Kidney epithelial cell (primary cell): ENCODE results near the gene LILRA1. TPM values are rescaled to one million over a fixed set of nuclear protein-coding genes. Genes with fewer than 3 reads are reported as not detected.

Experiments used
- DNase-seq: peaks from one replicate; pipeline ENCODE4 v3.0.0-alpha.2; 2010; ENCODE audit warnings: low read depth
- H3K27me3 ChIP-seq: 2 replicates; pipeline ENCODE4 v1.6.0; 2011; ENCODE audit warnings: low read length; ENCODE audit not compliant: control insufficient read depth, insufficient read depth
- H3K36me3 ChIP-seq: 2 replicates; pipeline ENCODE4 v1.5.1; 2011; ENCODE audit warnings: low read length; ENCODE audit not compliant: control insufficient read depth, insufficient read depth
- H3K4me3 ChIP-seq: 2 replicates; pipeline ENCODE4 v1.5.1; 2011; ENCODE audit warnings: low read depth, mild to moderate bottlenecking, control low read depth, low read length
- total RNA-seq: library from RNA; depleted of rRNA; stranded (reverse); fragments of >200 nt; gene quantifications from 2 replicates; pipeline ENCODE4 v1.2.3, GENCODE V29; 2015
- TF ChIP-seq, protein P1 (sequence below): IDR thresholded peaks from 2 replicates; pipeline ENCODE4 v1.5.1; 2011; ENCODE audit warnings: mild to moderate bottlenecking, moderate library complexity, low read length, control low read depth, inconsistent platforms; ENCODE audit not compliant: insufficient read depth, poor library complexity, severe bottlenecking

Gene LILRA1
- total RNA-seq, 1 donor from 2014 or later, result not detected

GRCh38 chr19:54600212-54600611, 6.8 kb downstream of the LILRA1 start:
- no peaks in the 10 kb centered on the region for H3K36me3 ChIP-seq
- no peak for DNase-seq
- TF ChIP-seq, protein P1, sequence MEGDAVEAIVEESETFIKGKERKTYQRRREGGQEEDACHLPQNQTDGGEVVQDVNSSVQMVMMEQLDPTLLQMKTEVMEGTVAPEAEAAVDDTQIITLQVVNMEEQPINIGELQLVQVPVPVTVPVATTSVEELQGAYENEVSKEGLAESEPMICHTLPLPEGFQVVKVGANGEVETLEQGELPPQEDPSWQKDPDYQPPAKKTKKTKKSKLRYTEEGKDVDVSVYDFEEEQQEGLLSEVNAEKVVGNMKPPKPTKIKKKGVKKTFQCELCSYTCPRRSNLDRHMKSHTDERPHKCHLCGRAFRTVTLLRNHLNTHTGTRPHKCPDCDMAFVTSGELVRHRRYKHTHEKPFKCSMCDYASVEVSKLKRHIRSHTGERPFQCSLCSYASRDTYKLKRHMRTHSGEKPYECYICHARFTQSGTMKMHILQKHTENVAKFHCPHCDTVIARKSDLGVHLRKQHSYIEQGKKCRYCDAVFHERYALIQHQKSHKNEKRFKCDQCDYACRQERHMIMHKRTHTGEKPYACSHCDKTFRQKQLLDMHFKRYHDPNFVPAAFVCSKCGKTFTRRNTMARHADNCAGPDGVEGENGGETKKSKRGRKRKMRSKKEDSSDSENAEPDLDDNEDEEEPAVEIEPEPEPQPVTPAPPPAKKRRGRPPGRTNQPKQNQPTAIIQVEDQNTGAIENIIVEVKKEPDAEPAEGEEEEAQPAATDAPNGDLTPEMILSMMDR, result no peak
- no peaks in the 10 kb centered on the region for H3K27me3 ChIP-seq
- no peak overlapping the region for H3K4me3 ChIP-seq

- TF ChIP-seq, protein P1, result no peak
- Histone ChIP-seq H3K4me3 (no peak overlapping the region), H3K36me3 (no peaks in the 10 kb centered on the region), H3K27me3 (no peaks in the 10 kb centered on the region)
- DNase-seq, result no peak
These were observed 12.8 kb downstream of the LILRA1 start for GRCh38 chr19:54606230-54606629.

DNA sequence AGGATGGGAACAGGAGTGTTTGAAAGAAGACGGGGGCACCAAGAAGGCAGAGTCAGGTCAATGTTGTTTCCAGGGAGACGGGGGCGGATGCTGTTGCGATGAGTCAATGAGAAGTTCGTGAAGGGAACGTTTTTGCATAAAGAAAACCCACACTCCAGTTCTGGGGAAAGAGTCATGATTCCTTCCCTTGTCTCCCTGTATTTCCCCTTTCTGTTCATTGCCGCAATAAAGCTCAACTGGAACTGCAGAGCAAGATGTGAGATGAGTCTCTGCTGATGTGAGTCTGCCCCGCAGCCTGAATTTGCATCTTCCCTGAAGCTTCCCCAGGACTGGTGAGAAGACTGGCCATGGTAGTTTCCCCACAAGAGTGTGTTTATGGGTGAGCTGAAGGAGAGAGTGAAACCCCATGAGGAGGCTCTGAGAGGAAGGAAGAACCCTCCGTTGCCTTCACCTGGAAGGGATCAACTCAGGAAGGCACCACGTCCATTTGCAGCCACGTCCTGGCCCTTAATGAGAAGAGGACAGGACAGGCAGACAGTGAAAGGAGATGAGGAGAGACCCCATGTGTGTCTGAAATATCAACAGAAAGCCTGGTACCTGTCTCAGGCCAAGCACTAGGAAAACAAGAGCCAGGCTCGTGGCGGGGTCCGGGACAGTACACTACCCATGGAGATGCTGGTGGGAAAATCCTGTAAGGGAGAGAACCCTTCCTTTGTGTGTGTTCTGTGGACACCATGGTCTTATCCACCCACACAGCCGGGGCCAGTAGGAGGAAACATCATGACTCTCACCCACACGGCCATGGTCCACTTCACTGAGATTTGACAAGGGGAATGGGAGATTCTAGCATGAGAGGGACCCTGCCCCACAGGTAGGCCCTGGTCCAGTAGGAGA, 13.7 kb downstream of the LILRA1 start:
- Histone ChIP-seq H3K27me3 (no peaks in the 10 kb centered on the region), H3K4me3 (no peak overlapping the region), H3K36me3 (no peaks in the 10 kb centered on the region)
- TF ChIP-seq, protein P1, result no peak
- DNase-seq, result no peak

GRCh38 chr19:54607785-54608150, 14.3 kb downstream of the LILRA1 start:
- H3K4me3 ChIP-seq, result no peak overlapping the region
- no peaks in the 10 kb centered on the region for H3K36me3 ChIP-seq
- H3K27me3 ChIP-seq, result no peaks in the 10 kb centered on the region
- DNase-seq, result no peak
- TF ChIP-seq, protein P1, result no peak

- TF ChIP-seq, protein P1, result no peak
- H3K27me3 ChIP-seq, result no peaks in the 10 kb centered on the region
- no peaks in the 10 kb centered on the region for H3K36me3 ChIP-seq
- H3K4me3 ChIP-seq, result no peak overlapping the region
- DNase-seq, result no peak
These were observed 14.8 kb downstream of the LILRA1 start for GRCh38 chr19:54608205-54608604.

GRCh38 chr19:54608792-54609191, 15.4 kb downstream of the LILRA1 start:
- no peak for DNase-seq
- TF ChIP-seq, protein P1, result no peak
- no peak overlapping the region for H3K4me3 ChIP-seq
- H3K36me3 ChIP-seq, result no peaks in the 10 kb centered on the region
- no peaks in the 10 kb centered on the region for H3K27me3 ChIP-seq
